ENCODE results near the gene FBXW2. TPM values are rescaled to one million over a fixed set of nuclear protein-coding genes. Genes with fewer than 3 reads are reported as not detected.

The FBXW2 gene
- total RNA-seq, 1 experiment from 2014 or later = 69.6 TPM

- no peak overlapping the region for H2AFZ ChIP-seq
Measured at GRCh38 chr9:120832807-120833206, 39.6 kb upstream of the FBXW2 start.

GRCh38 chr9:120830865-120831264 lies 37.6 kb upstream of the FBXW2 start:
- Histone ChIP-seq H3K4me1 (replicated peaks; ENCODE audit: insufficient read depth) (no peaks in the 10 kb centered on the region), H3K9me2 (ENCODE audit: insufficient read depth) (no peaks in the 10 kb centered on the region), H3K4me2 (no peak overlapping the region), H2AFZ (no peak overlapping the region), H3K36me3 (ENCODE audit: low read depth) (peaks cover 58% of the 10 kb centered on the region), H3K79me2 (ENCODE audit: low read depth) (no peaks in the 10 kb centered on the region), H3K4me3 (no peak overlapping the region), H4K20me1 (ENCODE audit: insufficient read depth) (peaks cover 2% of the 10 kb centered on the region; the same call in 1 of the 2 replicates), H3K9me3 (ENCODE audit: insufficient read depth, low read depth) (no peaks in the 10 kb centered on the region), H3F3A (ENCODE audit: insufficient read depth, low read depth) (no peaks in the 10 kb centered on the region), H3K27ac (no peak overlapping the region), H3K27me3 (ENCODE audit: insufficient read depth, low read depth) (no peaks in the 10 kb centered on the region)
- POLR2A ChIA-PET (ENCODE audit: unreplicated experiment) = no interaction called here
- CTCF ChIA-PET = no interaction called here
- no TSS peak for BruUV-seq (replicated peaks)
- no peak for DNase-seq
- no peak for TF ChIP-seq EZH2 (IDR thresholded peaks at IDR 0.05; ENCODE audit: low read depth)
- no peak for TF ChIP-seq CTCF (conservative IDR thresholded peaks at IDR 0.05)
- intact Hi-C loops (cut with micrococcal nuclease; ENCODE audit: unreplicated experiment) = no loop called here

More at GRCh38 chr9:120832807-120833206, 39.6 kb upstream of the FBXW2 start:
- no peaks in the 10 kb centered on the region for H3K4me1 ChIP-seq (replicated peaks; ENCODE audit: insufficient read depth)
- no peak overlapping the region for H3K4me2 ChIP-seq
- H3K79me2 ChIP-seq (ENCODE audit: low read depth) = peaks cover 13% of the 10 kb centered on the region
- no TSS peak for BruUV-seq (replicated peaks)
- peaks cover 8% of the 10 kb centered on the region for H4K20me1 ChIP-seq (ENCODE audit: insufficient read depth)
- H3K36me3 ChIP-seq (ENCODE audit: low read depth) = peaks cover 47% of the 10 kb centered on the region
- H3K27me3 ChIP-seq (ENCODE audit: insufficient read depth, low read depth) = no peaks in the 10 kb centered on the region
- no peak overlapping the region for H3K4me3 ChIP-seq
- H3K27ac ChIP-seq = no peak overlapping the region
- DNase-seq = no peak
- no peaks in the 10 kb centered on the region; the same call in 1 of the 2 replicates for H3F3A ChIP-seq (ENCODE audit: insufficient read depth, low read depth)
- no peak for TF ChIP-seq CTCF (conservative IDR thresholded peaks at IDR 0.05)
- TF ChIP-seq EZH2 (IDR thresholded peaks at IDR 0.05; ENCODE audit: low read depth) = no peak
- POLR2A ChIA-PET (ENCODE audit: unreplicated experiment) = no interaction called here
- intact Hi-C loops (cut with micrococcal nuclease; ENCODE audit: unreplicated experiment) = no loop called here
- CTCF ChIA-PET = no interaction called here
- H3K9me2 ChIP-seq (ENCODE audit: insufficient read depth) = no peaks in the 10 kb centered on the region
- H3K9me3 ChIP-seq (ENCODE audit: insufficient read depth, low read depth) = no peaks in the 10 kb centered on the region

GRCh38 chr9:120830151-120830550 lies 36.9 kb upstream of the FBXW2 start:
- H3K36me3 ChIP-seq (ENCODE audit: low read depth) = peaks cover 56% of the 10 kb centered on the region
- H4K20me1 ChIP-seq (ENCODE audit: insufficient read depth) = no peaks in the 10 kb centered on the region
- H3K4me2 ChIP-seq = no peak overlapping the region
- ChIA-PET POLR2A (ENCODE audit: unreplicated experiment) (no interaction called here), CTCF (no interaction called here)
- no peak overlapping the region for H3K27ac ChIP-seq
- no peaks in the 10 kb centered on the region for H3K79me2 ChIP-seq (ENCODE audit: low read depth)
- no TSS peak for BruUV-seq (replicated peaks)
- TF ChIP-seq EZH2 (IDR thresholded peaks at IDR 0.05; ENCODE audit: low read depth) = no peak
- TF ChIP-seq CTCF (conservative IDR thresholded peaks at IDR 0.05) = no peak
- no peaks in the 10 kb centered on the region for H3K27me3 ChIP-seq (ENCODE audit: insufficient read depth, low read depth)
- no peaks in the 10 kb centered on the region for H3K9me2 ChIP-seq (ENCODE audit: insufficient read depth)
- no peaks in the 10 kb centered on the region for H3F3A ChIP-seq (ENCODE audit: insufficient read depth, low read depth)
- H3K9me3 ChIP-seq (ENCODE audit: insufficient read depth, low read depth) = no peaks in the 10 kb centered on the region
- DNase-seq = no peak
- no peak overlapping the region for H3K4me3 ChIP-seq
- H2AFZ ChIP-seq = no peak overlapping the region
- H3K4me1 ChIP-seq (replicated peaks; ENCODE audit: insufficient read depth) = no peaks in the 10 kb centered on the region
- intact Hi-C loops (cut with micrococcal nuclease; ENCODE audit: unreplicated experiment) = no loop called here
